ENCODE data around the gene CCSER2. TPM values are rescaled to one million over a fixed set of nuclear protein-coding genes. Genes with fewer than 3 reads are reported as not detected.

Gene CCSER2
- total RNA-seq, 1 experiment from 2014 or later = 28.9 TPM

GRCh38 chr10:84373000-84373399, 44.6 kb downstream of the CCSER2 start:
- Histone ChIP-seq H4K20me1 (ENCODE audit: insufficient read depth) (no peaks in the 10 kb centered on the region), H3K9me3 (ENCODE audit: control insufficient read depth in 1 of 2, insufficient read depth in 1 of 2, low read depth in 1 of 2, low read length in 2 of 2) (no peaks in the 10 kb centered on the region), H3K9ac (ENCODE audit: low read length) (no peak overlapping the region), H3K9me2 (ENCODE audit: insufficient read depth) (no peaks in the 10 kb centered on the region), H3K27me3 (ENCODE audit: insufficient read depth, low read length) (no peaks in the 10 kb centered on the region), H3K79me2 (ENCODE audit: insufficient read depth, low read length) (peaks cover 6% of the 10 kb centered on the region; the same call in 1 of the 2 replicates), H3K4me3 (replicated peaks in 1 of 2; ENCODE audit: low read depth in 1 of 2, low read length in 2 of 2) (no peak overlapping the region), H2AFZ (ENCODE audit: low read depth, low read length, poor library complexity, severe bottlenecking) (no peak overlapping the region), H3K36me3 (ENCODE audit: control insufficient read depth in 1 of 2, insufficient read depth in 2 of 2, low read length in 2 of 2) (peaks cover 0 to 3% of the 10 kb centered on the region in 2 experiments; a peak in 1 of 4 replicates), H3K4me2 (ENCODE audit: low read length) (no peak overlapping the region), H3K4me1 (ENCODE audit: control insufficient read depth in 1 of 2, insufficient read depth in 2 of 2, low read length in 2 of 2) (no peaks in the 10 kb centered on the region), H3K27ac (ENCODE audit: low read depth, low read length) (no peak overlapping the region)
- TF ChIP-seq EGR1 (IDR thresholded peaks at IDR 0.05; ENCODE audit: low read depth) (no peak), REST (IDR thresholded peaks at IDR 0.05; ENCODE audit: low read depth) (no peak), JUND (IDR thresholded peaks at IDR 0.05) (no peak), RAD21 (IDR thresholded peaks at IDR 0.05; ENCODE audit: low read depth) (no peak), TCF7L2 (IDR thresholded peaks at IDR 0.05; ENCODE audit: borderline replicate concordance, extremely low read depth, insufficient read depth, insufficient read length) (no peak), SRF (IDR thresholded peaks at IDR 0.05; ENCODE audit: low read depth) (no peak), ZFX (IDR thresholded peaks at IDR 0.05) (no peak), EZH2 (IDR thresholded peaks at IDR 0.05) (no peak), SP1 (IDR thresholded peaks at IDR 0.05; ENCODE audit: low read depth) (no peak), SIN3A (IDR thresholded peaks at IDR 0.05; ENCODE audit: low read depth) (no peak), POLR2AphosphoS5 (IDR thresholded peaks at IDR 0.05; ENCODE audit: low read depth, low read length) (no peak), ZNF274 (IDR thresholded peaks at IDR 0.05; ENCODE audit: low read depth, low read length) (no peak), CEBPB (IDR thresholded peaks at IDR 0.05; ENCODE audit: low read depth) (no peak), ATF3 (IDR thresholded peaks at IDR 0.05) (no peak), ELF1 (IDR thresholded peaks at IDR 0.05; ENCODE audit: borderline replicate concordance, low read depth) (no peak), EZH2phosphoT487 (IDR thresholded peaks at IDR 0.05; ENCODE audit: borderline replicate concordance) (no peak), CBX3 (IDR thresholded peaks at IDR 0.05; ENCODE audit: low read depth) (no peak), YY1 (IDR thresholded peaks at IDR 0.05; ENCODE audit: extremely low read depth, insufficient replicate concordance, low read depth, low read length) (no peak)
- TF ChIP-seq, protein P1, sequence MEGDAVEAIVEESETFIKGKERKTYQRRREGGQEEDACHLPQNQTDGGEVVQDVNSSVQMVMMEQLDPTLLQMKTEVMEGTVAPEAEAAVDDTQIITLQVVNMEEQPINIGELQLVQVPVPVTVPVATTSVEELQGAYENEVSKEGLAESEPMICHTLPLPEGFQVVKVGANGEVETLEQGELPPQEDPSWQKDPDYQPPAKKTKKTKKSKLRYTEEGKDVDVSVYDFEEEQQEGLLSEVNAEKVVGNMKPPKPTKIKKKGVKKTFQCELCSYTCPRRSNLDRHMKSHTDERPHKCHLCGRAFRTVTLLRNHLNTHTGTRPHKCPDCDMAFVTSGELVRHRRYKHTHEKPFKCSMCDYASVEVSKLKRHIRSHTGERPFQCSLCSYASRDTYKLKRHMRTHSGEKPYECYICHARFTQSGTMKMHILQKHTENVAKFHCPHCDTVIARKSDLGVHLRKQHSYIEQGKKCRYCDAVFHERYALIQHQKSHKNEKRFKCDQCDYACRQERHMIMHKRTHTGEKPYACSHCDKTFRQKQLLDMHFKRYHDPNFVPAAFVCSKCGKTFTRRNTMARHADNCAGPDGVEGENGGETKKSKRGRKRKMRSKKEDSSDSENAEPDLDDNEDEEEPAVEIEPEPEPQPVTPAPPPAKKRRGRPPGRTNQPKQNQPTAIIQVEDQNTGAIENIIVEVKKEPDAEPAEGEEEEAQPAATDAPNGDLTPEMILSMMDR (IDR thresholded peaks at IDR 0.05 in 2 of 3, conservative IDR thresholded peaks at IDR 0.05 in 1 of 3; ENCODE audit: borderline replicate concordance in 1 of 3, insufficient read depth in 1 of 3, low read depth in 2 of 3, low read length in 2 of 3) = no peak
- TF ChIP-seq, protein P2, sequence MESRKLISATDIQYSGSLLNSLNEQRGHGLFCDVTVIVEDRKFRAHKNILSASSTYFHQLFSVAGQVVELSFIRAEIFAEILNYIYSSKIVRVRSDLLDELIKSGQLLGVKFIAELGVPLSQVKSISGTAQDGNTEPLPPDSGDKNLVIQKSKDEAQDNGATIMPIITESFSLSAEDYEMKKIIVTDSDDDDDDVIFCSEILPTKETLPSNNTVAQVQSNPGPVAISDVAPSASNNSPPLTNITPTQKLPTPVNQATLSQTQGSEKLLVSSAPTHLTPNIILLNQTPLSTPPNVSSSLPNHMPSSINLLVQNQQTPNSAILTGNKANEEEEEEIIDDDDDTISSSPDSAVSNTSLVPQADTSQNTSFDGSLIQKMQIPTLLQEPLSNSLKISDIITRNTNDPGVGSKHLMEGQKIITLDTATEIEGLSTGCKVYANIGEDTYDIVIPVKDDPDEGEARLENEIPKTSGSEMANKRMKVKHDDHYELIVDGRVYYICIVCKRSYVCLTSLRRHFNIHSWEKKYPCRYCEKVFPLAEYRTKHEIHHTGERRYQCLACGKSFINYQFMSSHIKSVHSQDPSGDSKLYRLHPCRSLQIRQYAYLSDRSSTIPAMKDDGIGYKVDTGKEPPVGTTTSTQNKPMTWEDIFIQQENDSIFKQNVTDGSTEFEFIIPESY (IDR thresholded peaks at IDR 0.05; ENCODE audit: extremely low read depth, insufficient replicate concordance, low read length) = no peak
- no peak for ATAC-seq
- ChIA-PET CTCF (interaction anchor here (1.4 to 2.7 kb wide), 3 partner anchors 57 to 168 kb away, joined by 4 to 29 read pairs (median 5); no protein-coding TSS in a partner anchor), RAD21 (ENCODE audit: low non-redundant PET in 1 of 2, low total read pairs in 2 of 2, uncharacterized antibody in 2 of 2, unreplicated experiment in 2 of 2) (interaction anchor here in 1 of 2 experiments (1.4 kb wide), 1 partner anchor 164 kb away, joined by 3 read pairs; no protein-coding TSS in a partner anchor), POLR2A (interaction anchor here (0.9 kb wide), 1 partner anchor 162 kb away, joined by 3 read pairs; no protein-coding TSS in a partner anchor)
- intact Hi-C loops (cut with micrococcal nuclease) = loop anchor here (10.0 kb wide), 2 partner anchors 342 to 372 kb away; no protein-coding TSS in a partner anchor
- DNase-seq (ENCODE audit: low read depth, low spot score) = no peak
- no TSS peak for BruUV-seq (replicated peaks)
